Keratinocyte (primary cell): ENCODE results near the gene ST8SIA4. TPM values are rescaled to one million over a fixed set of nuclear protein-coding genes. Genes with fewer than 3 reads are reported as not detected.

ENCODE experiments used
- DNase-seq: peaks from one replicate; pipeline ENCODE4 v3.0.0-alpha.2; 2011; ENCODE audit warnings: low read depth, missing footprints, low spot score
- FAIRE-seq: peaks from 2 replicates; lab custom pipeline; 2011; peaks lifted over from hg19 to GRCh38; lab: Jason Lieb, UNC
- H2AFZ ChIP-seq: 2 replicates; pipeline ENCODE4 v1.6.0; 2012; ENCODE audit warnings: low read length, control low read depth, inconsistent platforms; ENCODE audit not compliant: control insufficient read depth
- H3K27ac ChIP-seq: 2 replicates; pipeline ENCODE4 v1.5.1; 2011; ENCODE audit warnings: low read length; ENCODE audit not compliant: control insufficient read depth, insufficient read depth
- H3K27me3 ChIP-seq: 3 replicates; pipeline ENCODE4 v1.6.0; 2011; ENCODE audit warnings: low read length; ENCODE audit not compliant: control insufficient read depth, insufficient read depth; ENCODE audit errors: extremely low read depth
- H3K36me3 ChIP-seq, 2 experiments: 2 replicates in 1 of 2; 3 replicates in 1 of 2; pipeline ENCODE4 v1.5.1; 2011; ENCODE audit warnings: low read length in 2 of 2, mild to moderate bottlenecking in 1 of 2; ENCODE audit not compliant: control insufficient read depth in 2 of 2, insufficient read depth in 2 of 2; ENCODE audit errors: extremely low read depth in 1 of 2
- H3K4me1 ChIP-seq: 3 replicates; pipeline ENCODE4 v1.5.1; 2011; ENCODE audit warnings: low read length; ENCODE audit not compliant: control insufficient read depth, insufficient read depth; ENCODE audit errors: extremely low read depth
- H3K4me2 ChIP-seq: 3 replicates; pipeline ENCODE4 v1.6.0; 2011; ENCODE audit warnings: low read depth, low read length; ENCODE audit not compliant: control insufficient read depth, insufficient read depth; ENCODE audit errors: extremely low read depth
- H3K4me3 ChIP-seq, 3 experiments: fragments of 200-600 bp in 1 of 3; sonication (generic) in 1 of 3; 2 replicates in 2 of 3; 3 replicates in 1 of 3; pipeline ENCODE4 v1.5.1; 2011 to 2016; ENCODE audit warnings: low read length in 3 of 3, mild to moderate bottlenecking in 3 of 3, control low read depth in 2 of 3, inconsistent platforms in 1 of 3, low read depth in 1 of 3, mixed read lengths in 1 of 3, mixed run types in 1 of 3, moderate library complexity in 1 of 3; ENCODE audit not compliant: control insufficient read depth in 2 of 3, insufficient read depth in 2 of 3; ENCODE audit errors: extremely low read depth in 1 of 3
- H3K79me2 ChIP-seq: 2 replicates; pipeline ENCODE4 v1.6.0; 2012; ENCODE audit warnings: low read length; ENCODE audit not compliant: control insufficient read depth, insufficient read depth
- H3K9ac ChIP-seq: 3 replicates; pipeline ENCODE4 v1.6.0; 2011; ENCODE audit warnings: low read length; ENCODE audit not compliant: control insufficient read depth, insufficient read depth; ENCODE audit errors: extremely low read depth
- H3K9me1 ChIP-seq: 3 replicates; pipeline ENCODE4 v1.6.0; 2011; ENCODE audit warnings: low read length; ENCODE audit not compliant: control insufficient read depth, insufficient read depth; ENCODE audit errors: extremely low read depth
- H3K9me3 ChIP-seq: 2 replicates; pipeline ENCODE4 v1.5.1; 2012; ENCODE audit warnings: low read depth, low read length; ENCODE audit not compliant: control insufficient read depth
- H4K20me1 ChIP-seq: 3 replicates; pipeline ENCODE4 v1.6.0; 2011; ENCODE audit warnings: low read length; ENCODE audit not compliant: control insufficient read depth, insufficient read depth; ENCODE audit errors: extremely low read depth
- CTCF ChIP-seq, 3 experiments: IDR thresholded peaks in 1 of 3; conservative IDR thresholded peaks in 1 of 3; optimal IDR thresholded peaks in 1 of 3; 2 replicates in 2 of 3; 3 replicates in 1 of 3; pipeline versions ENCODE3 to v1.5.1; 2011; ENCODE audit warnings: low read length in 3 of 3, mild to moderate bottlenecking in 3 of 3, moderate library complexity in 2 of 3, control low read depth in 1 of 3, inconsistent platforms in 1 of 3; ENCODE audit not compliant: insufficient read depth in 2 of 3; ENCODE audit errors: extremely low read depth in 1 of 3
- EZH2 ChIP-seq: IDR thresholded peaks from one replicate; pipeline ENCODE4 v1.6.1; 2012; ENCODE audit warnings: inconsistent platforms, mild to moderate bottlenecking, low read length, moderate library complexity
- dilution Hi-C: fragments of 300-500 bp; cut with MboI; formaldehyde crosslinking; loops from one replicate; pipeline ENCODE4 v1.7.0; 2020; ENCODE audit warnings: low sequenced_read_pairs; ENCODE audit not compliant: extremely low pct_ligation_motif_present
- polyA plus RNA-seq, 5 experiments: library from polyadenylated mRNA; depleted of rRNA in 3 of 5; stranded (reverse) in 3 of 5; stranded (forward) in 1 of 5; unstranded in 1 of 5; fragments of >200 nt; gene quantifications; 1 replicate in 1 of 5; 2 replicates in 3 of 5; 3 replicates in 1 of 5; pipeline versions ENCODE4 v1.2.1 to v1.2.3, GENCODE V29; 2011 to 2012; ENCODE audit warnings: missing spikeins in 2 of 5, low read depth in 1 of 5, low replicate concordance in 1 of 5

Gene ST8SIA4
- polyA plus RNA-seq, 1 donor (not counting 4 experiments of a cell fraction or from before 2014, with no cell fraction given): 0.43 TPM

DNA sequence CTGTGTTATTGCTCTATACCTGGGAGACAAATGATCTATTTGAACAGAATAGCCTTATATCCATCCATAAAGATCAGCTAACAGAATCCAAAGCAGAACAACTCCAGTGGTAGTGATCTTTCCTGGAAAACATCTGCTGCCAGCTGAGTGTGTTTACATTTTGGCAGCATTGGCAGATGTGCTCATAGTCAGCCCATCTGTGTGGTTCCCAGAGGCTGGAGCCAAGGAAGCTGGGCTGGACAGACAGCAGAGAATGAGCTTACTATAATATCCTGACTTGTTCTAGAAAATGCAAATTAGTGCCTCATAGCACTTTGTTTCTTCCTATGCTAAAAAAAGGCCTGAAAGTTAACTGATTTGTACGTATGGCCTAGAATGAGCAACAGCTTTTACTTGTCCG is 99.7 kb downstream of the ST8SIA4 start:
- H3K9ac ChIP-seq: no peak overlapping the region
- H3K36me3 ChIP-seq: no peaks in the 10 kb centered on the region
- FAIRE-seq (no peak), DNase-seq (no peak)
- H3K27me3 ChIP-seq: no peaks in the 10 kb centered on the region
- H3K79me2 ChIP-seq: no peaks in the 10 kb centered on the region
- no peaks in the 10 kb centered on the region for H3K9me3 ChIP-seq
- H3K4me3 ChIP-seq: no peak overlapping the region
- no peaks in the 10 kb centered on the region for H3K9me1 ChIP-seq
- H3K4me2 ChIP-seq: no peak overlapping the region
- TF ChIP-seq EZH2 (no peak), CTCF (optimal IDR thresholded peaks at IDR 0.05 in 1 of 3, IDR thresholded peaks at IDR 0.05 in 1 of 3, conservative IDR thresholded peaks at IDR 0.05 in 1 of 3; ENCODE audit: extremely low read depth in 1 of 3, insufficient read depth in 2 of 3, low read length in 3 of 3) (no peak)
- dilution Hi-C loops: no loop called here
- H4K20me1 ChIP-seq: no peaks in the 10 kb centered on the region
- no peak overlapping the region for H2AFZ ChIP-seq
- no peak overlapping the region for H3K27ac ChIP-seq
- H3K4me1 ChIP-seq: no peaks in the 10 kb centered on the region

GRCh38 chr5:100802208-100802607 is 100.9 kb downstream of the ST8SIA4 start:
- Histone ChIP-seq H2AFZ (no peak overlapping the region), H3K4me2 (no peak overlapping the region), H3K4me1 (peaks cover 9% of the 10 kb centered on the region), H4K20me1 (no peaks in the 10 kb centered on the region), H3K36me3 (no peaks in the 10 kb centered on the region), H3K4me3 (no peak overlapping the region), H3K79me2 (no peaks in the 10 kb centered on the region), H3K9me3 (no peaks in the 10 kb centered on the region), H3K27ac (no peak overlapping the region), H3K27me3 (no peaks in the 10 kb centered on the region), H3K9ac (no peak overlapping the region), H3K9me1 (no peaks in the 10 kb centered on the region)
- TF ChIP-seq CTCF (optimal IDR thresholded peaks at IDR 0.05 in 1 of 3, IDR thresholded peaks at IDR 0.05 in 1 of 3, conservative IDR thresholded peaks at IDR 0.05 in 1 of 3; ENCODE audit: extremely low read depth in 1 of 3, insufficient read depth in 2 of 3, low read length in 3 of 3) (no peak), EZH2 (no peak)
- dilution Hi-C loops: no loop called here
- DNase-seq (no peak), FAIRE-seq (no peak)
